Endothelial cell of umbilical vein (primary cell): Measurements from ENCODE around the gene AGFG1. TPM values are rescaled to one million over a fixed set of nuclear protein-coding genes. Genes with fewer than 3 reads are reported as not detected.
"Not testable (repeated sequence)": the region's sequence is repeated elsewhere in the genome, so short reads cannot be mapped to it uniquely, and the experiment has no call there.

ENCODE experiments used
- BruUV-seq: library from RNA; stranded (reverse); fragments of 400-500 nt; replicated peaks from 2 replicates; lab custom pipeline; 2021; lab: Mats Ljungman, UMichigan
- CTCF ChIA-PET: fragments of 300-600, 350-600 bp; sonication (Branson Sonifier 250); formaldehyde crosslinking; loops from one replicate; lab custom pipeline; 2021; ENCODE audit warnings: antibody characterized with exemption, inconsistent platforms; lab: Charles Lee
- POLR2A ChIA-PET: fragments of 300-600, 350-600 bp; sonication (Branson Sonifier 250); formaldehyde crosslinking; loops from one replicate; lab custom pipeline; 2021; ENCODE audit warnings: antibody characterized with exemption, inconsistent platforms; lab: Charles Lee
- DNase-seq: peaks from one replicate; pipeline ENCODE4 v3.0.0-alpha.2; 2011; ENCODE audit warnings: low read depth, low spot score
- FAIRE-seq: peaks from 2 replicates; lab custom pipeline; 2011; peaks lifted over from hg19 to GRCh38; lab: Jason Lieb, UNC
- H2AFZ ChIP-seq: 2 replicates; pipeline ENCODE4 v1.6.0; 2012; ENCODE audit warnings: low read depth, low read length, control low read depth, inconsistent platforms
- H3K27ac ChIP-seq: 2 replicates; pipeline ENCODE4 v1.5.1; 2011; ENCODE audit warnings: low read depth, mild to moderate bottlenecking, control low read depth, low read length, moderate library complexity; ENCODE audit not compliant: insufficient read depth
- H3K27me3 ChIP-seq, 2 experiments: 2 replicates each; pipeline versions ENCODE4 v1.6.0 to v1.6.1; 2011; ENCODE audit warnings: low read length in 2 of 2, mixed read lengths in 1 of 2; ENCODE audit not compliant: control insufficient read depth in 2 of 2, insufficient read depth in 2 of 2
- H3K36me3 ChIP-seq, 2 experiments: 2 replicates in 1 of 2; 3 replicates in 1 of 2; pipeline ENCODE4 v1.5.1; 2011; ENCODE audit warnings: low read length in 2 of 2, mild to moderate bottlenecking in 1 of 2, moderate library complexity in 1 of 2; ENCODE audit not compliant: control insufficient read depth in 2 of 2, insufficient read depth in 2 of 2; ENCODE audit errors: extremely low read depth in 1 of 2
- H3K4me1 ChIP-seq: 3 replicates; pipeline ENCODE4 v1.5.1; 2011; ENCODE audit warnings: mild to moderate bottlenecking, low read length; ENCODE audit not compliant: control insufficient read depth, insufficient read depth; ENCODE audit errors: extremely low read depth
- H3K4me2 ChIP-seq: 2 replicates; pipeline ENCODE4 v1.6.1; 2011; ENCODE audit warnings: low read length, control low read depth, mixed read lengths; ENCODE audit not compliant: insufficient read depth
- H3K4me3 ChIP-seq, 3 experiments: fragments of 200-600 bp in 1 of 3; sonication (generic), shearing (Covaris generic) in 1 of 3; replicated peaks in 1 of 3; 2 replicates each; pipeline ENCODE4 v1.5.1; 2011 to 2016; ENCODE audit warnings: control low read depth in 3 of 3, low read length in 3 of 3, mild to moderate bottlenecking in 2 of 3, inconsistent platforms in 1 of 3, low read depth in 1 of 3, moderate library complexity in 1 of 3; ENCODE audit not compliant: insufficient read depth in 1 of 3
- H3K79me2 ChIP-seq: 2 replicates; pipeline ENCODE4 v1.6.0; 2012; ENCODE audit warnings: low read length, inconsistent platforms; ENCODE audit not compliant: control insufficient read depth, insufficient read depth
- H3K9ac ChIP-seq: replicated peaks from 2 replicates; pipeline ENCODE3; 2011; ENCODE audit warnings: low read length, control low read depth; ENCODE audit not compliant: insufficient read depth; ENCODE audit errors: extremely low read depth
- H3K9me1 ChIP-seq: replicated peaks from 3 replicates; pipeline ENCODE4 v1.6.0; 2011; ENCODE audit warnings: mild to moderate bottlenecking, low read length; ENCODE audit not compliant: control insufficient read depth, insufficient read depth; ENCODE audit errors: extremely low read depth
- H3K9me3 ChIP-seq: replicated peaks from 2 replicates; pipeline ENCODE4 v1.5.1; 2012; ENCODE audit warnings: low read length, inconsistent platforms; ENCODE audit not compliant: control insufficient read depth, insufficient read depth
- H4K20me1 ChIP-seq: replicated peaks from 2 replicates; pipeline ENCODE3; 2011; ENCODE audit warnings: mild to moderate bottlenecking, low read length; ENCODE audit not compliant: control insufficient read depth, insufficient read depth; ENCODE audit errors: extremely low read depth
- EZH2 ChIP-seq: IDR thresholded peaks from 2 replicates; pipeline ENCODE4 v1.6.1; 2012; ENCODE audit warnings: borderline replicate concordance, low read depth, mild to moderate bottlenecking, moderate library complexity, low read length, inconsistent platforms; ENCODE audit not compliant: severe bottlenecking
- FOS ChIP-seq: IDR thresholded peaks from 2 replicates; pipeline ENCODE4 v1.6.1; 2011; ENCODE audit warnings: mild to moderate bottlenecking, low read length, moderate library complexity, borderline replicate concordance; ENCODE audit not compliant: insufficient read depth
- GATA2 ChIP-seq: IDR thresholded peaks from 2 replicates; pipeline ENCODE4 v1.7.0; 2011; ENCODE audit warnings: low read depth, mild to moderate bottlenecking, moderate library complexity, mixed read lengths, low read length; ENCODE audit not compliant: insufficient read length, insufficient read depth
- JUN ChIP-seq: IDR thresholded peaks from 2 replicates; pipeline ENCODE4 v1.6.1; 2011; ENCODE audit warnings: borderline replicate concordance, low read depth; ENCODE audit not compliant: insufficient read length, insufficient read depth
- MYC ChIP-seq: IDR thresholded peaks from one replicate; pipeline ENCODE4 v1.6.1; 2011; ENCODE audit warnings: mild to moderate bottlenecking, low read depth, low read length
- POLR2A ChIP-seq: IDR thresholded peaks from 2 replicates; pipeline ENCODE4 v1.6.1; 2012; ENCODE audit warnings: low read depth, mild to moderate bottlenecking, control low read depth, low read length
- POLR2AphosphoS5 ChIP-seq: IDR thresholded peaks from 2 replicates; pipeline ENCODE4 v1.6.1; 2012; ENCODE audit warnings: low read depth, mild to moderate bottlenecking, control low read depth, low read length, moderate library complexity; ENCODE audit not compliant: insufficient read depth
- dilution Hi-C: fragments of 300-500 bp; cut with MboI; formaldehyde crosslinking; loops from one replicate; pipeline ENCODE4 v1.15.0; 2019; ENCODE audit warnings: low sequenced_read_pairs; ENCODE audit not compliant: extremely low pct_ligation_motif_present
- intact Hi-C: fragments of 100-400 bp; cut with micrococcal nuclease; formaldehyde crosslinking; loops from one replicate; pipeline ENCODE4 v1.10.0; 2022
- polyA plus RNA-seq, 4 experiments: library from polyadenylated mRNA; depleted of rRNA in 3 of 4; stranded (reverse) in 3 of 4; unstranded in 1 of 4; fragments of >200 nt; gene quantifications; 2 replicates each; pipeline versions ENCODE4 v1.2.1 to v1.2.3, GENCODE V29; 2011 to 2012; ENCODE audit warnings: missing spikeins in 1 of 4
- total RNA-seq: library from RNA; stranded (reverse); gene quantifications from 2 replicates; pipeline ENCODE4 v1.2.3, GENCODE V29; 2021
- TF ChIP-seq, protein P1 (sequence below): IDR thresholded peaks from 2 replicates; pipeline ENCODE4 v1.6.1; 2011; ENCODE audit not compliant: insufficient read depth, insufficient read length
- TF ChIP-seq, protein P2 (sequence below), 2 donors: IDR thresholded peaks; 1 replicate in 1 of 2; 2 replicates in 1 of 2; pipeline ENCODE4 v1.5.1; 2011; ENCODE audit warnings: low read length in 2 of 2, mild to moderate bottlenecking in 2 of 2, moderate library complexity in 2 of 2, control low read depth in 1 of 2, inconsistent platforms in 1 of 2, low read depth in 1 of 2; ENCODE audit not compliant: insufficient read depth in 1 of 2; ENCODE audit errors: extremely low read depth in 1 of 2

AGFG1 gene
- total and polyA plus RNA-seq, 2 donors (not counting 3 experiments of a cell fraction or from before 2014, with no cell fraction given): 87.9 to 106 TPM

DNA sequence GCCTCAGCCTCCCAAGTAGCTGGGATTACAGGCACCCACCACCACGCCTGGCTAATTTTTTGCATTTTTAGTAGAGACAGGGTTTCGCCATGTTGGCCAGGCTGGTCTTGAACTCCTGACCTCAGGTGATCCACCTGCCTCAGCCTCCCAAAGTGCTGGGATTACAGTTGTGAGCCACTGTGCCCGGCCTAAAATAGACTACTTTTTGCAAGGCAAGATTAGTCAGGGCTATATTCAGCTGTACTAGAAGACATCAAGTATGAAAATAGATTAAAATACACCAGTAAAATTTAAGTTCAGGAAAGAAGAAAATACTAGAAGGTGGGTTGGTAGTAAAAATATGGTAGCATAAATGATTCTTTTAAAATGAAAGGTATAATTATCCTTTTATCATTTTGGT, 49.2 kb downstream of the AGFG1 start:
- FAIRE-seq, POLR2A ChIA-PET: not testable (repeated sequence)

DNA sequence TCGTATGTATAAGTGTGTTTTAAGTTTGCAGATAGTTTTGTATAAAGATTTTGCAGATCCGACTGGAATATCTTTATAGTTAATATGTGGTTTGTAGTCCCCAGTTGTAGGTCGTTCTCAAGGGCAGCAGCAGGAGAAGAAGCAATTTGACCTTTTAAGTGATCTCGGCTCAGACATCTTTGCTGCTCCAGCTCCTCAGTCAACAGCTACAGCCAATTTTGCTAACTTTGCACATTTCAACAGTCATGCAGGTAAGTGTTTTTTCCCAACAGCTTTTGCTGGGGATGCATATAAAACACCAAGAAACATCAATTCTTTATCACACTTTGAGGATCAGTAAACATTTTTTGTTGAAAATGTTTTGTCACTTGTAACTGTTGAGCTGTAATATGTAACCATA, 52.7 kb downstream of the AGFG1 start:
- no peak for TF ChIP-seq EZH2
- TF ChIP-seq, protein P1, sequence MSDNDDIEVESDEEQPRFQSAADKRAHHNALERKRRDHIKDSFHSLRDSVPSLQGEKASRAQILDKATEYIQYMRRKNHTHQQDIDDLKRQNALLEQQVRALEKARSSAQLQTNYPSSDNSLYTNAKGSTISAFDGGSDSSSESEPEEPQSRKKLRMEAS: no peak
- no peak for TF ChIP-seq POLR2AphosphoS5
- TF ChIP-seq GATA2: no peak
- no peak for TF ChIP-seq FOS
- TF ChIP-seq JUN: no peak
- TF ChIP-seq, protein P2, sequence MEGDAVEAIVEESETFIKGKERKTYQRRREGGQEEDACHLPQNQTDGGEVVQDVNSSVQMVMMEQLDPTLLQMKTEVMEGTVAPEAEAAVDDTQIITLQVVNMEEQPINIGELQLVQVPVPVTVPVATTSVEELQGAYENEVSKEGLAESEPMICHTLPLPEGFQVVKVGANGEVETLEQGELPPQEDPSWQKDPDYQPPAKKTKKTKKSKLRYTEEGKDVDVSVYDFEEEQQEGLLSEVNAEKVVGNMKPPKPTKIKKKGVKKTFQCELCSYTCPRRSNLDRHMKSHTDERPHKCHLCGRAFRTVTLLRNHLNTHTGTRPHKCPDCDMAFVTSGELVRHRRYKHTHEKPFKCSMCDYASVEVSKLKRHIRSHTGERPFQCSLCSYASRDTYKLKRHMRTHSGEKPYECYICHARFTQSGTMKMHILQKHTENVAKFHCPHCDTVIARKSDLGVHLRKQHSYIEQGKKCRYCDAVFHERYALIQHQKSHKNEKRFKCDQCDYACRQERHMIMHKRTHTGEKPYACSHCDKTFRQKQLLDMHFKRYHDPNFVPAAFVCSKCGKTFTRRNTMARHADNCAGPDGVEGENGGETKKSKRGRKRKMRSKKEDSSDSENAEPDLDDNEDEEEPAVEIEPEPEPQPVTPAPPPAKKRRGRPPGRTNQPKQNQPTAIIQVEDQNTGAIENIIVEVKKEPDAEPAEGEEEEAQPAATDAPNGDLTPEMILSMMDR (IDR thresholded peaks at IDR 0.05; ENCODE audit: extremely low read depth in 1 of 2, insufficient read depth in 1 of 2, low read depth in 1 of 2, low read length in 2 of 2): no peak
- TF ChIP-seq POLR2A: no peak
- no peak for TF ChIP-seq MYC
- no peak overlapping the region for H3K4me3 ChIP-seq
- no peak overlapping the region for H3K27ac ChIP-seq
- H3K27me3 ChIP-seq: no peaks in the 10 kb centered on the region
- peaks cover 3 to 13% of the 10 kb centered on the region in 2 experiments for H3K36me3 ChIP-seq
- H3K9ac ChIP-seq: no peak overlapping the region
- no TSS peak for BruUV-seq
- POLR2A ChIA-PET: no interaction called here
- CTCF ChIA-PET: interaction anchor here (0.6 kb wide), 1 partner anchor 234 kb away, joined by 3 read pairs; no protein-coding TSS in a partner anchor
- no peaks in the 10 kb centered on the region for H3K4me1 ChIP-seq
- H3K9me1 ChIP-seq: peaks cover 5% of the 10 kb centered on the region
- DNase-seq (no peak), FAIRE-seq (no peak)
- intact Hi-C loops (no loop called here), dilution Hi-C loops (no loop called here)
- peaks cover 2% of the 10 kb centered on the region for H4K20me1 ChIP-seq
- peaks cover 37% of the 10 kb centered on the region for H3K79me2 ChIP-seq
- H3K4me2 ChIP-seq: no peak overlapping the region
- no peak overlapping the region for H2AFZ ChIP-seq
- H3K9me3 ChIP-seq: no peaks in the 10 kb centered on the region

More for the DNA sequence above, 49.2 kb downstream of the AGFG1 start:
- dilution Hi-C loops, H3K27ac ChIP-seq, H3K9me3 ChIP-seq, intact Hi-C loops, H4K20me1 ChIP-seq, H3K4me3 ChIP-seq, H3K9me1 ChIP-seq, DNase-seq, H3K27me3 ChIP-seq, H3K9ac ChIP-seq, H3K4me1 ChIP-seq, BruUV-seq, H2AFZ ChIP-seq, H3K4me2 ChIP-seq: not testable (repeated sequence)
- peaks cover 3 to 13% of the 10 kb centered on the region in 2 experiments for H3K36me3 ChIP-seq
- H3K79me2 ChIP-seq: peaks cover 70% of the 10 kb centered on the region
- CTCF ChIA-PET: interaction anchor here (0.8 to 1.4 kb wide), 2 partner anchors 11 to 341 kb away, joined by 3 to 5 read pairs; no protein-coding TSS in a partner anchor
